OCI-LY1 (cell line): ENCODE data around the gene ZFHX3.

Source experiments
- CTCF ChIP-seq: fragments of 200-600 bp; sonication (generic), shearing (Covaris generic); IDR thresholded peaks from 2 replicates; pipeline ENCODE4 v1.5.1; 2017; ENCODE audit warnings: mild to moderate bottlenecking, antibody characterized with exemption, low read length, moderate library complexity, mixed read lengths
- EZH2 ChIP-seq: fragments of 200-600 bp; sonication (generic), shearing (Covaris generic); IDR thresholded peaks from 2 replicates; pipeline ENCODE4 v1.8.0; 2017; ENCODE audit warnings: borderline replicate concordance, mixed run types, mild to moderate bottlenecking, antibody characterized with exemption, low read length, moderate library complexity, mixed read lengths

GRCh38 chr16:73050201-73051099 is 2.5 kb upstream of the ZFHX3 start:
- TF ChIP-seq CTCF (no peak), EZH2 (no peak)
